ENCODE measurements around the gene ZNF804A. TPM values are rescaled to one million over a fixed set of nuclear protein-coding genes. Genes with fewer than 3 reads are reported as not detected.

ZNF804A gene
- total and polyA plus RNA-seq, 2 of the 8 experiments (the other 6 are each of a cell fraction or from before 2014, with no cell fraction given), result 0.02 TPM; not detected in 1

DNA sequence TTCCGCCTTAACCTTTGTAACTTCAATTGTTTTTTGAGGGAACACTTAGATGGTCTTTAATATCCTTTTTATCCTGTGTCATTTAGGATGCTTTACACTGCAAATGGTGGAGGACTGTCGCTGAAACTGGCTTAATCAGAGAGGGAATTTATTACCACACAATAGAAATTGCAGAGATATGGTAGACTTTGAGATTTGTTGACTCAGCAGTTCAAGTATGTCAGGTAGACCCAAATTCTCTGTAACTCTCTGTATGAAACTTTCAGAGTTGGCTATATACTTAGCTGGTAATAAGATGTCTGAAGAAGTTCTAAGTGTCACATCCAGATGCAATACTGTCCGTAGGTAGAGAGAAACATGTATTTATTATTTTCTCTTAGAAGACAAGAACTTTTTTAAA lies 100.1 kb downstream of the ZNF804A start:
- Histone ChIP-seq H3K14ac (ENCODE audit: insufficient read length) (no peak overlapping the region), H3K27ac (ENCODE audit: low read depth, low read length) (no peak overlapping the region), H2BK5ac (ENCODE audit: low read depth, low read length) (no peak overlapping the region), H3K4me2 (ENCODE audit: insufficient read depth in 1 of 2, low read depth in 2 of 2, low read length in 2 of 2) (no peak overlapping the region), H3K56ac (replicated peaks; ENCODE audit: insufficient read length, low read depth, low read length) (no peak overlapping the region), H3K9ac (replicated peaks in 1 of 4; ENCODE audit: extremely low read depth in 1 of 4, low read depth in 3 of 4, low read length in 3 of 4) (no peak overlapping the region), H3K18ac (ENCODE audit: extremely low read depth, low read length) (no peak overlapping the region), H3K4me1 (replicated peaks in 1 of 4; ENCODE audit: control insufficient read depth in 3 of 4, insufficient read depth in 4 of 4, low read length in 3 of 4) (no peaks in the 10 kb centered on the region), H4K5ac (ENCODE audit: insufficient read length, low read depth, low read length) (no peak overlapping the region), H4K91ac (replicated peaks; ENCODE audit: insufficient read length, low read length) (no peak overlapping the region), H4K8ac (ENCODE audit: extremely low read depth, insufficient read depth, low read length) (no peak overlapping the region), H2BK15ac (ENCODE audit: low read length) (no peak overlapping the region), H4K20me1 (replicated peaks in 1 of 2; ENCODE audit: control insufficient read depth in 1 of 2, insufficient read depth in 2 of 2, low read length in 2 of 2) (no peaks in the 10 kb centered on the region), H2AFZ (ENCODE audit: low read length) (no peak overlapping the region), H3K23me2 (ENCODE audit: low read depth, low read length) (no peaks in the 10 kb centered on the region), H3K4me3 (ENCODE audit: extremely low read depth in 1 of 4, insufficient read depth in 2 of 4, low read depth in 3 of 4, low read length in 4 of 4) (no peak overlapping the region), H3K4ac (replicated peaks; ENCODE audit: insufficient read length, low read depth, low read length) (no peak overlapping the region), H2AK5ac (ENCODE audit: low read depth, low read length) (no peak overlapping the region), H3K79me2 (ENCODE audit: control insufficient read depth in 1 of 2, insufficient read depth in 2 of 2, low read length in 2 of 2) (no peaks in the 10 kb centered on the region), H3K27me3 (replicated peaks in 1 of 4; ENCODE audit: control insufficient read depth in 3 of 4, extremely low read depth in 1 of 4, insufficient read depth in 3 of 4, low read length in 3 of 4) (no peaks in the 10 kb centered on the region), H3K23ac (ENCODE audit: insufficient read length) (no peak overlapping the region), H2BK12ac (ENCODE audit: low read depth, low read length) (no peak overlapping the region), H2BK120ac (replicated peaks; ENCODE audit: low read depth, low read length) (no peak overlapping the region), H3K79me1 (ENCODE audit: low read depth, low read length) (no peaks in the 10 kb centered on the region), H3K36me3 (ENCODE audit: control insufficient read depth in 2 of 4, insufficient read depth in 4 of 4, low read length in 3 of 4) (no peaks in the 10 kb centered on the region), H3K9me3 (ENCODE audit: insufficient read depth in 2 of 2, low read depth in 1 of 2, low read length in 1 of 2) (no peaks in the 10 kb centered on the region), H2BK20ac (ENCODE audit: low read length) (no peak overlapping the region)
- 99% methylated on average over 3 of the region's 3 CpGs; no CpG with 5 or more reads in 1 of the 2 experiments for WGBS, 2 experiments (ENCODE audit: extremely low coverage in 1 of 2, insufficient coverage in 1 of 2, insufficient read length in 1 of 2, insufficient replicate concordance in 2 of 2, low coverage in 1 of 2, low lambda C conversion rate in 2 of 2, missing lambda C conversion rate in 1 of 2)
- ChIA-PET CTCF (ENCODE audit: partially characterized antibody) (no interaction called here), POLR2A (ENCODE audit: partially characterized antibody) (no interaction called here)
- TF ChIP-seq CTBP2 (IDR thresholded peaks at IDR 0.05; ENCODE audit: borderline replicate concordance, insufficient read depth, insufficient read length, low read length) (no peak), MAFK (IDR thresholded peaks at IDR 0.05; ENCODE audit: low read depth, low read length) (peak; percentile 79; the same call in 1 of the 2 replicates), RBBP5 (IDR thresholded peaks at IDR 0.05; ENCODE audit: borderline replicate concordance, low read depth, low read length) (no peak)
- DNase-seq (ENCODE audit: low read depth in 1 of 2, low spot score in 2 of 2), result no peak
- no peak for FAIRE-seq

Measured in H1 (cell line).